IMR-90 (cell line): ENCODE results near the gene PRCD.
"Not testable (repeated sequence)": the region's sequence is repeated elsewhere in the genome, so short reads cannot be mapped to it uniquely, and the experiment has no call there.

Source experiments
- FOS ChIP-seq: fragments of 150-350 bp; IDR thresholded peaks from 2 replicates; pipeline ENCODE4 v1.6.1; 2016; ENCODE audit warnings: low read depth, low read length
- TF ChIP-seq, protein P1 (sequence below): fragments of 150-350 bp; IDR thresholded peaks from 2 replicates; pipeline ENCODE4 v1.6.1; 2017; ENCODE audit warnings: mild to moderate bottlenecking, antibody characterized with exemption, low read length, low read depth
- TF ChIP-seq, protein P2 (sequence below): conservative IDR thresholded peaks from 2 replicates; pipeline ENCODE4 v1.5.1; 2012; ENCODE audit warnings: mild to moderate bottlenecking, low read depth, low read length, improper control_type of control experiment

DNA sequence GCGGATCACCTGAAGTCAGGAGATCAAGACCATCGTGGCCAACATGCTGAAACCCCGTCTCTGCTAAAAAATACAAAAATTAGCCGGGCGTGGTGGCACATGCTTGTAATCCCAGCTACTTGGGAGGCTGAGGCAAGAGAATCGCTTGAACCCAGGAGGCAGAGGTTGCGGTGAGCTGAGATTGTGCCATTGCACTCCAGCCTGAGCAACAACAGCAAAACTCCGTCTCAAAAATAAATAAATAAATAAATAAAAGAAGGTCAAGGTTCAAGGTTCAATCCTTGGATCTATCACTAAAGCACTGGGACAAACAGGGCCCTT, 14.4 kb upstream of the PRCD start:
- TF ChIP-seq, protein P1, sequence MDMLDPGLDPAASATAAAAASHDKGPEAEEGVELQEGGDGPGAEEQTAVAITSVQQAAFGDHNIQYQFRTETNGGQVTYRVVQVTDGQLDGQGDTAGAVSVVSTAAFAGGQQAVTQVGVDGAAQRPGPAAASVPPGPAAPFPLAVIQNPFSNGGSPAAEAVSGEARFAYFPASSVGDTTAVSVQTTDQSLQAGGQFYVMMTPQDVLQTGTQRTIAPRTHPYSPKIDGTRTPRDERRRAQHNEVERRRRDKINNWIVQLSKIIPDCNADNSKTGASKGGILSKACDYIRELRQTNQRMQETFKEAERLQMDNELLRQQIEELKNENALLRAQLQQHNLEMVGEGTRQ, result not testable (repeated sequence)
- TF ChIP-seq, protein P2, sequence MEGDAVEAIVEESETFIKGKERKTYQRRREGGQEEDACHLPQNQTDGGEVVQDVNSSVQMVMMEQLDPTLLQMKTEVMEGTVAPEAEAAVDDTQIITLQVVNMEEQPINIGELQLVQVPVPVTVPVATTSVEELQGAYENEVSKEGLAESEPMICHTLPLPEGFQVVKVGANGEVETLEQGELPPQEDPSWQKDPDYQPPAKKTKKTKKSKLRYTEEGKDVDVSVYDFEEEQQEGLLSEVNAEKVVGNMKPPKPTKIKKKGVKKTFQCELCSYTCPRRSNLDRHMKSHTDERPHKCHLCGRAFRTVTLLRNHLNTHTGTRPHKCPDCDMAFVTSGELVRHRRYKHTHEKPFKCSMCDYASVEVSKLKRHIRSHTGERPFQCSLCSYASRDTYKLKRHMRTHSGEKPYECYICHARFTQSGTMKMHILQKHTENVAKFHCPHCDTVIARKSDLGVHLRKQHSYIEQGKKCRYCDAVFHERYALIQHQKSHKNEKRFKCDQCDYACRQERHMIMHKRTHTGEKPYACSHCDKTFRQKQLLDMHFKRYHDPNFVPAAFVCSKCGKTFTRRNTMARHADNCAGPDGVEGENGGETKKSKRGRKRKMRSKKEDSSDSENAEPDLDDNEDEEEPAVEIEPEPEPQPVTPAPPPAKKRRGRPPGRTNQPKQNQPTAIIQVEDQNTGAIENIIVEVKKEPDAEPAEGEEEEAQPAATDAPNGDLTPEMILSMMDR, result not testable (repeated sequence)
- not testable (repeated sequence) for TF ChIP-seq FOS
